Activated CD4-positive, alpha-beta T cell treated with anti-CD3 and anti-CD28 coated beads for 24 hours (primary cell): ENCODE results near the gene IQCM.

Experiments
- DNase-seq, 2 donors: peaks; one replicate each; pipeline ENCODE4 v3.0.0-alpha.2; 2020; ENCODE audit warnings: low read depth in 2 of 2

The IQCM gene

DNA sequence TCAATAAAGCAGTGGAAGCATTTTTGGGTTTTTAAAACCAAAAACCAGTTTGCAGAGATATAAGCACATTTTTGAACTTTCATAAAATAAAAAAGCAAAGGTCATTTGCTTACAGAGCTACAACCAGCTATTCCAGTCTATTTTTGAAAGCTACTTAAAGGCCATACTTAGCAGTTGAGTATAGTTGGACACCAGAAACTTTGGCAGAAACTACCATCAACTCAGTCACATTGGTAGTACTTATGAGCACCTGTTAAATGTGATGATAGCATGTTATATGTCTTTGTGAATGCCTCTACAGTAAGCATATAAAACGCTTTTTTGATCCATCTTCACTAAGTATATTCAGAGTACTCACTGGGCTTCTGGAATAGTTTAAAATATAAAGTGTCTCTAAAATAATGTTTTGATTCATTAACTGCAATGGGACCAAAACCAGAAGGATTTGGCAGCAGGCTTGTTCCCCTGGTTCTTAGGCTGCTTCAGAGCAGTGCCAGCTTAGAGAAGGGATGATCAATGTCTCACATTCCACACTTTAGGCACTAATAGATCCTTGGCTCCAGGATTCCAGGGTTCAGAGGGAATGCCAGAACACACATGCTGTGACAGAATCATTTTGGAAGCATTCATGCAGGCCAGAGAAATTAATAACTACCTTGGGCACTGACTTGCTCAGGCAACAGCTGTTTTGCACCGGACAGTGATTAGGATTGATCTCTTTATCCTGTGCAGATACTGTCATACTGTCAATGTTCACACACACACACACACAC is 103.9 kb downstream of the IQCM start:
- DNase-seq: no peak

DNA sequence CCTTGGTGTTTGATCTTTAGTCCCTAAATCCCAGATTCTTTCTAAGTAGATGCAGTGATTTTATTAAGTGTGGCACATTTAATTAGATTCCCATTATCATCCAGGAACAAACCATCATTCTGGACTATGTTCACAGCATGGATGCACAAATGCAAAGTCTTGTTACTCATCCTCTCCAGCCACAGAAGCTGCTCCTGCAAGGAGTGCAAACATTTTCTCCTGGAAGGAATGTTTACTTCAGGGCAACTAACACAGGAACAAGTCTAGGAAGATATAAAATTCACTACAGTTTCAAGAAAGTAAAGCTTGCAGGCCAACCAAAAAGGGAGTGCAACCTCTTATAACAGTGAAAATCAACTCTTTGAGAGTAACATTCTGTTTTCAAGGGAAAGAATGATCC is 106.0 kb downstream of the IQCM start:
- no peak for DNase-seq

DNA sequence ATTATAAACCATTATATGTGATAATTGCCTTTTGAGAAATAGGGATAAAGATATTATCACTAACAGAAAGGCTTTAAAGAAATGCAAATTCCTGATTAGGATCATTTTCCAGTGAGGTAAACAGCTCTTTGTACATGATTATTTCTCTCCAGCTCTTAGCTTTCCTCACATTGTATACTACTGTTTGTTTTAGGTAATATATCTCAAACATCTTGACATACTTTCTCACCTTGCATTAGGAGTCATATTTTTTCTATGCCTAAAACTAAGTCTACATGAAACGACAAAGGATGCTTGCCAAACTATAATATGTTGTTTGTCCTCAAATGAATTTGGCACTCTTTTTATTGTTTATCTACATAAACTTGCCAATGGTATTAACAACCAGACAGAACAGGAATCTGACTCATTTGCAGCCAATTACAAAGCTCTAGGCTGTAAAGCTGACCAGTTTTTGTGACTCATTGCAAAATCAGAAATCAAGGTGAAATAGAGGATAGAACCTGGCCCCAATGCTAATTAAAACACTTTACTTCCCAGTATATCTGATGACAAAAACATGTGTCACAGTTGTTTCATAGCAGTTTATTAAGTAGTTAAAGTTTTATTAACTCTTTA is 107.0 kb downstream of the IQCM start:
- no peak for DNase-seq

DNA sequence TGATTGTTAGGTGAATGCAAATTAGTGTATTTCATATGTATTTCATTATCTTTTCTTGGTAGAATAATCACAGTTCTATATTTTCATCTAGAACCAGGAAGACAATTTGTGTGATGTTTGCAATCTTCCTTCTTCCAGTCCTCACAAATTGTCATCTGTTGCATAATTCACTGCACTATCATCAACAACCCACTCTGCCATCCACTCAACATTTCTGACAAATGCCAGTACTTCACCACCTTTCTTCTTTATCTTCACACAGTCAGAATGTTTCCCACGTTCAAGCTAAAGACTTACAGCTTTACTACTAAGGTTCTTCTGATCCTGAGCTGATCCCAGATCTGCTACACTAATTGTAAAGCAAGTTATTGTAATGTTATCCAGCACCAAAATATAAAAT is 107.8 kb downstream of the IQCM start:
- no peak for DNase-seq

DNA sequence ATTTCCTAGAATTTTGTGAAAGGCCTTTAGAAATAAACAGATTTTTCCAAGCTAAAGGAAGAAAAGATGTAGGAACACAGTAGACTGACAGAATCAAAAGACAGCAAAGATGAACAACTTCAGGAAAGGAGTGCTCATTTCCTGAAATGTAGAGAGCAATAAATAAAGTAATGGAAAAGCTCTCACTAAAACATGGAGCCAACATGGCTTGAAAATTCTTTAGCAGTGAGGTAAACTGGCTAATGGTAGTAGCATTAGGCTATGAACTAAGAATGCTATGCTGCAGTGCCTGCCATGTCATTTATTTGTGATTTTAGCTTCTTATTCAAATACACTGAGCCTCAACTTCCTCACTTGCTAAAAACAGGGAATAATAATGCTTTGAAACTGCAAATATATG is 108.7 kb downstream of the IQCM start:
- DNase-seq: no peak

DNA sequence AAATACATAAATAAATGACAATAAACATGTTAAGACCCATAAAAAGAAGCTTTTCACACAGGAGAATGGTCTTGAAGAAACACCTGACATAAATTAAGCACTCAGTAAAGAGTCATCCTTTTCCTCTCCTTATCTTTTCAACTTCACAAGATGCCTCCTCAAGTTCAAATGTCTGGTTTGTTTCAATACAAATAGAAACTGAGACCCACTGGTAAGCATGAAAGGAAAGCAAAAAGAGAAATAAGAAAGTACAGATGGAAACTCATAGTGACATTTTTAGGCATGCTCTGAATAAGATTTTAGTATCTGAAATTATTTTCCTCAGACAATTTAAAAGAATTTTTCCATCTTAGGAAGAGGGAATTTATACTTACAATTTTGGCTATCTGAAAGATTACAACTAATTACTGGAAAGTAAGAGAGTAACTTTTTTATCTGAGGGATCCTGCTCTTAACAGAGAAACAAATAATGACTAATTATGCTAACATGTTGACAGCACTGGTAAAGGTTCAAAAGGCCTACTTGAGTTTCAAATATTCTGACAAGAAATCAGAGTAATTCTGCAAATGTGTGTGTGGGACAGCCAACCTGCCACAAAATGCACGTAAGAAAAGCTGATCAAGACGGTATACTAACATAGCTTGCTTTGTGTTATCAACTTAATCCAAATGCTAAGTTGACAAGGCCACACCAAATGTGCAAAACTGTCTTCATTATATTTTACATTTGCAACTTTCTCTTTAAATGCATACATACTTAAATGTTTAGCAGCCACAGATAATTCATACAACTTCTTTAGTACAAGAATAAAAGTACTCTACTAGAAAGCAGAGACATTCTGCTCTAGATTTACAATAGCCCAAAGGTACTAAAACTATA is 113.0 kb downstream of the IQCM start:
- DNase-seq: no peak

DNA sequence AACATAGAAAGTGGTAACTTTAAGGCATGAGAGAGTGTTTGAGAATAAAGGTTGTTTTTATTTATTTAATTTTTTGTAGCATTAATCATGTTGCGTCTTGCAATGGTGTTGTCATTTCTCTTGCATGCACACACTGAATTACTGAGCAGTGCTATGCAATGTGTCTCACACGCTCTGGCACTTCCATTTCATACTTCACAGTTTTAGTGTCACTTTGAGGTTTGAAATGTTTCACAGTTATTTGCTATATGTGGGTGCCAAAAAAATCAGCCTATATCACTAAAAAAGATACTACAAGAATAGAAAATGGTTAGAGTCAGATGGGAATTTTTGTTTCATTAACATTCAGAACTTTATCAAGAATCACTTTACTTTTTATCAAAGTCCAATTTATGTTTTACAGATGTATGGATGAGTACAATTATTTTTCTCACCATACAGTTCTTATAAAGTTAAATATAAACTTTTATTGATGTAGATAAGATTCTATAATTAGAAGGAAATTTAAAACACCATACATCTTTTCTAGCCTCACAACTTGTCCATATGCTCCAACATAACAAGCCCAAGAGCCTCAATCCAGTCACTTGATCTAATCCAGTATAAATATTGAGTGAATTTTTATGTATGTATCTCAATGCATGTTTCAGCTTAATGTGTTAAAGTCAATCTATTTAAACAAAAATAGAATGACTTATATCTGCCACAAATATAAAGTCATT is 114.0 kb downstream of the IQCM start:
- DNase-seq: no peak

DNA sequence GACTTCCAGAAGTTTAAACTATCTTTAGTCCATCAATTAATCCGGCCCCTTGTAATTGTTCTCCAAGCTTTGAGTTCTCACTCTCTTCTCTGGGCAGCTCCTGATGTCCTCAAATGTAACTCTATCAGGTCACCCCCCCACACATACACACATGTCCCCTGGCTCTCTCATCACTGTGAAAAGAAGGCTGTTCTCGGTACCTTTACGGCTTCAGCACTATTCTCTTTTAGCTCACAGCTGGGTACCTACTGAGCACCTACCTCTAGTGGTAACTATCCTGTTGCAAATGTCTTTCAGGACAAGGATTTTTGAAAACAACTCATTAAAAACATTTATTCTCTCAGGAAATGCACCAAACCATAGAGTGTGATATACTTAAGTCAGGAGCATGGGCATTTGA is 115.4 kb downstream of the IQCM start:
- no peak for DNase-seq

DNA sequence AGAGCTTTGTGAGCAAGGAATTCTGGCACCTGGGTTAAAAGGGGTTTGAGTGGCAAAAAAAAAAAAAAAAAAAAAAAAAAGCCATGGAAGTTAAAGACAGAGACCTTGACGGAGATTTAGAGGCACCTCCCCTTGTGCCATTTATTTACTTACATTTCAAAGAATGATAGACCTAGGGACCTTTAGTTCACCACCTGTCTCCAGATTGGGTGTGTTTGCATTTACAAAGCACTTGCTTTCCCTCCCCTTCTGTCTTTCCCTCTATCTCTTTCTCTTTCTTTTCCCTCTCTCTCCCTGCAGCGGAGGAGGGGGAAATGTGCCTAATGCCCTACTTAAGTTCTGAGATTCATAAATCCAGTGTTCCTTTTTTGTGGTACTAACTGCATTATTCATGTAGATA is 116.0 kb downstream of the IQCM start:
- DNase-seq: no peak

DNA sequence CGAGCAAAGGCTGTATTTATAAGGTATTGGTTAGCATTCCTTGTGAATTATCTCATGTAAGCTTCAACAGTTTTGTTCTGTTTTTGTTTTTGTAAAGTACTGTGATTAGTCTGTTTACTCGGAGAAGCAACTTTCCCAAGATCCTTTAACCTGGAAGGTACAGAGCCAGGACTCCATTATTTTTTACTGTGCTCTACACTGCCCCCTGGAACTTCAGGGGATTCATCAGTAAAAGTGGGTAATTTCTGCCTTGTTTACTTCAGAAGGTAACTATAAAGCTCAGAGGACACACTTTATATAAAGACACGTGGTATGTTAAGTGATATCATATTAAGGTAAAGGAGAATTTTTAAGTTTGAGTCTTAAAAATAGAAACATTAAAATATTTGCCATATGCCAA is 124.9 kb downstream of the IQCM start:
- no peak for DNase-seq

DNA sequence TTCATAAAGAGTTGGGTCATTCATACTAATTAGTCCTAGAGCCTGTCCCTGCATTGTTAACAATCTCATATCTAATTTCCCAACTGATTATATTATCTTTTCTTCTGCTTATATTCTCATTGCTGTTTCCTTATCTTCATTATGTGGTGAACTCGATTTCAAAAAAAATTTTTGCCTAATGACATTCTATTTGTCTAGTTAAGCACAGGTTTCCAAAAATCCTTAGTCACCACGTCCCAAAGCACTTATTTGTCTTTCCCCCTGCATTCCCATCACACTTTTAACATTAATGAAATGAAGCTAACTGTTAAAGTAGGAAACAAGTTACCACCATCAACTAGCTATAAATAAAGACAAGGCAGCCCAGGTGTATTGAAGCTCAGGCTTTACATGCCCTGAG is 131.1 kb downstream of the IQCM start:
- no peak for DNase-seq

DNA sequence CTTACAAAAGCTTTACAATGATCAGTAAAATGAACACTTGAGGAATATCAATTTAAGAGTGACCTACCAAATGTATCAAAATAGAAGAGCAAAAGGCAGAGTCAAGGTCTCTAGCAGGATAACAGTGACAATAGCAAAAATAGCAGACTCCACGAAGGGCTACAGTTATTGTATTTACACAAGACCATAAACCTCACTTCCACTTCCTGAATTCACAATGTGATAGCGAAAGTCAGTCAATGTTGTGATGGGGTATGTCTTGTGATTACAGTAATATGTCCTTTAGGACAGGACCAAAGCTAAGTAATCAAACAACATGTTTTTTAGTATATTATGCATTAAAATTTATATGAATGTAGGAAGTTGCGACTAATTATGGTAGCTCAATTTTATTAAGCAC is 139.6 kb downstream of the IQCM start:
- no peak for DNase-seq

DNA sequence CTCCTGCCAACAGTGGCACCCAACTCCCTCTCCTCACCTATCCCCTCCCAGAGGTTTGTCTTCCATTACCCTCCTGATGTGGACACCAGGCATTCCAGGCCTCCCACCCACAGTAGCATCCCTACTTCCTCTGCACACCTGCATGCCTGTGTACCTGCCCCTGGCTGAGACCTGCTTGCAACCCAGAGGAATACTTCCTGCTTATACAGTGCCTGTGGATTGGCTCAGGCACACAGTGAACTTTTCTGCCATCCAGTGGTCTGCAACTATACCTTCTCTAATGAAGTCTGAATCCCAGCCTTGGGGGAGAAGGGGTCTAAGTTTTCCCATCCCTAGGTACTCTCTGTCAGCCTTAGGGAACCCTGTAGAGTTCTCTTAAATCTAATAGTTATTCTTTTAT is 169.9 kb downstream of the IQCM start:
- DNase-seq: no peak

DNA sequence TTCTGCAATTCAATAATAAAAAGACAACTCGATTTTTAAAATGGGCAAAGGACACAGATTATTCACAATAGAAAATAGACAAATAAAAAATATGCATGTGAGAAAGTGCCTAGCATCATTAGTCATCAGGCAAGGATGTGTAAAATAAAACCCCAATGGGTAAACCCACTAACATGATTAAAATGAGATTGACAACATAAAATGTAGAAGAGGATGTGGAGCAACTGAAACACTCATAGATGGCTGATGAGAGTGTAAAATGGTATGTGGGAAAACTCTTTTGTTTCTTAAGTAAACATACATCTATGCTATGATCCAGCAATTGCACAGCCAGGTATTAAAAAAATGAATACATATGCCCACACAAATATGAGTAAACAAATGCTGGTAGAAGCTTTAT is 177.6 kb downstream of the IQCM start:
- no peak for DNase-seq

DNA sequence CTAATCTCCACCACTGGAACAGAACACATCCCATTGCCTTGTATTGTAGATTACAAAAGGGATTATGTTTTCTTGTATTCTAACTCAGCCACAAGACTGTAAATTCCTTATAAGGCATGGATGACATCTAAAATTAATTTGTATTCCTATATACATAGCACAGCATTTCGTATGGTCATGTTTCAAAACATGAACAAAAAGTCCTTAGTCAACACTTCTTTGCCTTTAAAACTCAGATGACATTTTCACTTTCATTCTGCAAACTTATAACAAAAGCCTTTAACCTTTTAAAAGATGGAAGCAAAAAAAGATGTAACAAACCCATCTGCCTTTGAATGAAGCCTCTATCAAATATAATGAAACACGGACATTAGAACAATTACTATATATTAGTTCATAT is 181.3 kb downstream of the IQCM start:
- no peak for DNase-seq

DNA sequence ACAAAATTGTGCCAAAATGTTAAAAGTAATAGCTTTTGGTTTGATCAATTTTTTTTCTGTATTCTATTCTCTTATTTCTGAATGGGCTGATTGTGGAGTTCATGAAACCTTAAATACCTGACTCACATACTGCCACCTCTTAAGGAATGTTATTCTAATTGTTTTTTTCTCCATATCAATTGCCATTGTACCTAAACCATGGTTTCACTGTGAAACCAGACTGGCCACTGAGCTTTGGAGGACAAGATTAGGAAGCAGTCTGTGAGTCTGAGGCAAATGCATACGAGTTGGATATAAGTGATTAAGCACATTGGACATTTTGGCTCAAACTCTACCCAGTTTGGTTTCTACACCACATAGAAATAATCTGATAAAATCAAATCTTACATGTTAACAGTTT is 184.0 kb downstream of the IQCM start:
- DNase-seq: no peak

DNA sequence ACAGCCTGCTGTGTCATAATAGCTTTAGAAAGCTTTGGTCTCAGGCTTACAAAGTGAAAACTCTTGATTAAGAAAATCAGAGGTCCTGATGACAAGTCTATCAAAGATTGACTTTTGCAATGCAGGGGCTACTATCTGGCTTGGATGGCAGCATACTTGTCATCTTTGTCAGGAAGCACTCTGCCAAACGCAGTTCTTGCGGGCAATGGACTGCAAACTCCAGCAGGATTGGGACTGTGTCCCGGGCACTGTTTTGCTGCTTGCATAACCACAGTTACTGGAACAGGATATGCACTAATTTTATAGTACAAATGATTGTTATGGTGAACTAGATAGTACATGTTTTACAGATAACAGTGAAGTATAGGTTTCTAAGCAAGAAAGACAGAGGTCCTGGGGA is 185.6 kb downstream of the IQCM start:
- DNase-seq: no peak

DNA sequence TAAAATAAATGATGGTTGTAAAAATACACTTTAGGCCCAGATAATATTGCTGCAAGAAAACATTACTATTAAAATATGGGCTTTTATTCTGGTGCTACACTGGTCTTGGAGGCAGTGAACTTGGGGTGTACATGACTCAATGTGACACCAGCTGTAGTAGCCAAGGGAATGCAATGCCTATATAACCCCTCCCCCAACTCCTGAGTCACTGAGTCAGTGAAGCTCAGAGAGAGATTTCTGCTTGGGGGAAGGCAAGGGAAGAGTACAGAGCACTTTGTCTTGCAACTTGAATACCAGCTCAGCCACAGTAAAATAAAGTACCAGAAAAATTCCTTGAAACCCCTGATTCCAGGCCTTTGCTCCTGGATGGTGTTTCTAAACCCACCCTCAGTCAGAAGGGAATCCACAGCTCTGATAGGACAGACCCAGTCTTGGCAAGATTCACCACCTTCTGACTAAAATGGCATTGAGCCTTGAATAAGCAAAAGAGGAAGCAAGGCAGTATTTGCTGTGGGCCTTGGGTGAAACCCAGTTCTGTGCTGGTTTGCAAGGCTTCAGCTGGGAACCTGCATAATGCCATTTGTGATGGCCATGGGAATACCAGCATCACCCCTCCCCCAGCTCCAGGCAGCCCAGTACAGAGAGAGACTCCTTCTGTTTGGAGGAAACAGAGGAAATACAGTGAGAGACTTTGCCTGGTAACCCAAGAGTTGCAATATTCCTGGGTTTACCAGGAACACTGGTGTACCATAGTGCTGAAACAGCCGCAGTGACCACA is 209.9 kb downstream of the IQCM start:
- DNase-seq: no peak

DNA sequence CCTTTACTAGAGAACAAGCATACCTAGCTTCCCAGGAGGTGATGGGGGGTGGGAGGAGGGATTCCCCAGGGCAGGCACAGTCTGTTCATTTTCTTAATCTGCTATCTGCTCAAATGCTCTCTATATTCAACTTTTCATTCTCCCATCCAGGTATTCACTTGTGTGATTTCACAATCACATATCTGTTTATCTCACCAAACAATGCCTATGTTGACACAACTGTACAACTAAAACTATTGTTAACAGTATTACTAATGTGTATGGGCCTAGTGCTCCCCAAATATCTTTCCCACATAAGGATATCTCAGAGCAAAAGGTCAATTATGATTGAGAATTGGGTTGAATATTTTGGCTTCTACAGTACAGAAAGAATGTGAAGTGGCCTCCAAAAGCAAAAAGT is 210.8 kb downstream of the IQCM start:
- DNase-seq: no peak

DNA sequence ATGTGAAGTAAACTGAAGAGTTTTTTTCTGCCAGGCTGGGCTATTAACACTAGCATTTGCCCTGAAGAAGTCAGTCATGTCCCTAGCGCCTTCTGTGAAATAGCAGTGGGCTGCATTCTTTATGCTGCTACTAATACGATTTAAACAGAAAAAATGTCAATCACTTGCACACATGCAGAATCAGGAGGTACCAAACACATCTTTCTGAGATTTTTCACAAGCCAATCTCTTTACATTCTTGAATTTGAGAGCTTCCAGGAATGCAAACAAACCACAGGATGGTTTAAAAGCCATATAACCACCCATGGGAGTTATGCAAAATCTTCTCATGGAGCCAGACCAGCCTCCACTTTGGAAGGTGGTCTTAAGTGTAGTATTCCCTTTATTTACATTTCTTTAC is 220.1 kb downstream of the IQCM start:
- no peak for DNase-seq

DNA sequence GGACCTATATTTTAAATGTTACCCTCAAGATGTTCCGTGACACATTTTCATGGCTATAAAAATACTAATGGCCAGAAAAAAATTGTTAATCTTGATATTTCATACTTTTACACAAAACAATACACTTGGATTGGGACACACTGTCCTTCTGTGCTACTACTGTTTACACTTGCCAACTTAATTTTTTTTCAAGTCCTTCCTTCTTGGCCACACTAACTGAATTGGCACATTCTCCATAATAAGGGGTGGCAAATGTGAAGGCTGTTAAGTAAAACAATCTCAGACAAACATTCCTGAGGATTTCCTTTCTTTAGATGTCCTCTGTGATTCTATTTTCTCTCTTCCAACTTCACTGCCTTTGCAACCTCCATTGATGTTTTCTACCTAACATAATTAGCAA is 225.8 kb downstream of the IQCM start:
- no peak for DNase-seq
